ENCODE data around the gene LAMA5.

The LAMA5 gene

DNA sequence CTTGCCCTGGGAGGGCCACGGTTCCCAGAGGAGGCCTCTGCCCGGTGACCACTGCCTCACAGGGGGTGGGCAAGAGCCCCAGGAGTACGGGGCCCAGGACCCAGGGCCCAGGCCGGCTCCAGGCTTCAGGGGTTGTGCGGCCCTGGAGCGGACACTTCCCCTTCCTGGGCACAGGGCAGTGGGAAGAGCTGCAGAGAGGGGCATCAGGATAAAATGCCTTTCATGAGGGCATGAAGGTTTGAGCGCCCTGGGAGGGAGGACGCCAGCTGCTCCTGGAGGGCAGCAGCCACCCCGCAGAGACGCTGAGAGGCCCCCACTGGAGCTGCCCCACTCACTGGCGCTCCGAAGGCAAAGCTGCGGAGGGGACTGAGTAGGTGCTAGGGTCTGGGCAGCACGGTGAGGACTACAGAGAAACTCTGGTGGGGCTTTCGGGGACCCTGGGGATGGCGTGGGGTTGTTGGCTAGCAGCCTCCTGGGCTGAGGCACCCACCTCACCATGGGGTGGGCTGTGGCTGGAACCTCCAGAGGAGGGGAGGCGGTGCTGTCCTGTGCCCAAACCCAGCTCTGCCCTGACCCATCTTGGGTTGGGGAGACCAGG is 10.4 kb downstream of the LAMA5 start:
- H3K9me3 ChIP-seq (ENCODE audit: control insufficient read depth, insufficient read depth, low read length), result no peaks in the 10 kb centered on the region
- peaks cover 10% of the 10 kb centered on the region; the same call in 1 of the 2 replicates for H3K36me3 ChIP-seq (ENCODE audit: insufficient read depth, low read length)
- H3K4me1 ChIP-seq (ENCODE audit: insufficient read depth, low read length), result peaks cover 58% of the 10 kb centered on the region
- no peak overlapping the region for H3K9ac ChIP-seq (ENCODE audit: low read depth, low read length)

DNA sequence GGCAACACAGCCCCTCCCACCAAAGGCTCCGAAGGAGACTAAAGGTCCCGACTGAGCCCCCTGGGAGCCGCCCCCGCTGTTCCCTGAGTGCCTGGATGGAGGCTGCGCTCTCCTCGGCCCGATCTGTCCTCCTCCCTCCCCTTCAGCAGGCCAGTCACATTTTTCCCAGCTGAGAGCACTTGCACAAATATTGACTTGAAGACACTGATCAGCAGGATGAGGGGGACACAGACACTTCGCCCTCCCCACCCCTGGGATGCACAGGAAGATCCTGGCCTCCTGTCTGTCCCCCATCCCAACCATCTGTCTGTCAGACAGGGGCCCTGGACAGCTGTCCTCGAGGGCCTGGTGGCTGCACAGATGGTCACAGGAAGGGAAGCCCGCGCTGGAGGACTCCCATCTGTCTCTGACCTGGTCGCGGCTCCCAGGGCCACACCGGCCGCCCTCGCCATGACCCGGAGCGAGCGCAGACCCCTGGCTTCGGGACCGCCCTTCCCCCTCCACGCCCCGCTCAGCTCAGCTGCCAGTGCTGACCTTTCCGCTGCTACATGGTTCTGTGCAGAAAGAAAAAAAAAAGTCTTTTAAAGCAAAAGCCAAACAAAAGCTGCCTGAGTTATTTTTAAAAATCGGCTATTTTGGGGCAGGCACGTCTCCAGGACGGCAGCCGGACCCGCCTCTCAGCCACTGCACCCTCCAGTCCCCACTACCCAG is 11.1 kb downstream of the LAMA5 start:
- peaks cover 17% of the 10 kb centered on the region for H3K36me3 ChIP-seq (ENCODE audit: insufficient read depth, low read length)
- peaks cover 51% of the 10 kb centered on the region for H3K4me1 ChIP-seq (ENCODE audit: insufficient read depth, low read length)
- no peaks in the 10 kb centered on the region; the same call in 1 of the 2 replicates for H3K9me3 ChIP-seq (ENCODE audit: control insufficient read depth, insufficient read depth, low read length)
- no peak overlapping the region for H3K9ac ChIP-seq (ENCODE audit: low read depth, low read length)

DNA sequence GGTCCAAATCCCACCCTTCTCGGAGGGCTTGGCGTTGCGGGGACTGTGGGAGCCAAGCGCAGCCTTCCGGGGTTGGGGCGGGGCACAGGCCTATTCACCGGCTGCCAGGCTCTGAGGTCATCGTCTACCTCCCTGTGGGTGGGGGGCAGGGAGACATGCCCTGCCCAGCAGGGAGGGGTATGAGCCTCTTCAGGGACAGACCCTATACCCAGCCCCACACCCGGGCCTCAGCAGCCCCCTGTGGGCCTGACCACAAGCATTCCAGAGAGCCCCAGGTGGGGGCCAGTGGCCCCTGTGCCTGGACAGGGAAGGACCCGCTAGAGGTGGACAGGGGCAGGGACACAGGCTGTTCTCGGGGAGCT is 11.6 kb downstream of the LAMA5 start:
- 0 out of 2 replicates have a peak overlapping the region, but pooled peaks have one; percentile 14 for H3K9ac ChIP-seq (ENCODE audit: low read depth, low read length)
- H3K4me1 ChIP-seq (ENCODE audit: insufficient read depth, low read length), result peaks cover 47% of the 10 kb centered on the region
- H3K36me3 ChIP-seq (ENCODE audit: insufficient read depth, low read length), result peaks cover 22% of the 10 kb centered on the region
- no peaks in the 10 kb centered on the region; the same call in 1 of the 2 replicates for H3K9me3 ChIP-seq (ENCODE audit: control insufficient read depth, insufficient read depth, low read length)

DNA sequence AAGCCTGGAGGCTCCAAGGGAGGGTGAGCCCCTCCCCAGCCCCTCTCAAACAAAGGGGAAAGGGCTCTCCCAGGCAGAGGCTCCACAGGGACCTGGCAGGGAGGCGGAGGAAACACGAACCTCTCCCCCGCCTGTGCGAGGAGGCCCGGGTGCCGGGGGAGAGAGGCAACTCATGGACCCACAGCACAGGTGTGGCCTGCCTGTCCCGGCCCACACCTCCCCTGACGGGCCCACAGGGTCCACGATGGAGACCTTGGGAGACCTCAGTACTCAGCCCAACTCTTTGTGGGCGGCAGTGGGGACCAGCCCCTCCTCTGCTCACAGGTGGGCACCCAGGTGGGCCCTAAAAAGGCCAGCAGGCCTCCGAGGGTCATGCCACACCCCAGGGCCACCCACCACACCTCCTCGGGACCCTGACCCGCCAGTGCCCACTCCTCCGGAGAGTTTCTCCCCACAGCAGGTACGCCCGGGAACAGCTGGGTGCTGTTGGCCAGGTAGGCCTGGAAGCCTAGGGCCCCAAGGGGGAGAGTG is 12.2 kb downstream of the LAMA5 start:
- Histone ChIP-seq H3K9ac (ENCODE audit: low read depth, low read length) (peak overlapping the region; percentile 14; the same call in 1 of the 2 replicates), H3K36me3 (ENCODE audit: insufficient read depth, low read length) (peaks cover 28% of the 10 kb centered on the region), H3K4me1 (ENCODE audit: insufficient read depth, low read length) (peaks cover 47% of the 10 kb centered on the region), H3K9me3 (ENCODE audit: control insufficient read depth, insufficient read depth, low read length) (no peaks in the 10 kb centered on the region; the same call in 1 of the 2 replicates)

DNA sequence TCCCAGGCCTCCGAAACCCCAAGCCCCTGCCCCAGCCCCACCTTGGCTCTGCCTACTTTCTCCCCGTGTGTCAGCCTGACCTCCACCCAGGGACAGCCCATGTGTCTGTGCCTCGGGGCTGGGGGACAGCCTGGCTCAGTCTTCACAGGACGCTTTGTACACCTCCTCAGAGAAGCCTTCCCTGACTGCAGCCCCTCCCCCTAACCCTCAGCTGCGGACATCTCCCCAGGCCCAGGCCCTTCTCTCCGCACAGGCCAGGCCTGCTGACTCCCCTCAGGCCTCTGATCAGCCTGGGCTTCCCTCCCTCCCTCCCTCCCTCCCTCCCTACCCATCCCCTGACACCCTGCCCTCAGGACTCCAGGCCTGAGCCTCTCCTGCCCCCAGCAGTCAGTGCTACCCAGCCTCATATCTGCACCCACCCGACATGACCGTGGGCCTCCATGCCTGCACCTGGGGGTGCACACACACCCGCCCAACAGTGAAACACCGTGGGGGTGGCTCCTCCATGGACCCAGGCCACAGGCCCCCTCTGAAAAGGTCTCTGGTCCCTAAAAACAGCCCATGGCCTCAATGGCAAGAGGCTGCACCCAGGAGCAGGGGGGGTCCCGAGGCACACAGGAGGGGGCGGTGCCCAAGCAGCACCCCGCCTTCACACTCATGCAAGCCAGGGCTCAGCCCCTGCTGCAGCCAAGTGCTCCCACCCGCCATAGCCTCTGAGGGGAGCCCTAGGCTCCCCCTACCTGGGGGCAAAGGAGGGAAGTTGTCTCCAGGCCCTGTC is 12.9 kb downstream of the LAMA5 start:
- H3K9ac ChIP-seq (ENCODE audit: low read depth, low read length), result no peak overlapping the region
- peaks cover 43% of the 10 kb centered on the region for H3K4me1 ChIP-seq (ENCODE audit: insufficient read depth, low read length)
- peaks cover 2% of the 10 kb centered on the region; the same call in 1 of the 2 replicates for H3K9me3 ChIP-seq (ENCODE audit: control insufficient read depth, insufficient read depth, low read length)
- peaks cover 32% of the 10 kb centered on the region for H3K36me3 ChIP-seq (ENCODE audit: insufficient read depth, low read length)

DNA sequence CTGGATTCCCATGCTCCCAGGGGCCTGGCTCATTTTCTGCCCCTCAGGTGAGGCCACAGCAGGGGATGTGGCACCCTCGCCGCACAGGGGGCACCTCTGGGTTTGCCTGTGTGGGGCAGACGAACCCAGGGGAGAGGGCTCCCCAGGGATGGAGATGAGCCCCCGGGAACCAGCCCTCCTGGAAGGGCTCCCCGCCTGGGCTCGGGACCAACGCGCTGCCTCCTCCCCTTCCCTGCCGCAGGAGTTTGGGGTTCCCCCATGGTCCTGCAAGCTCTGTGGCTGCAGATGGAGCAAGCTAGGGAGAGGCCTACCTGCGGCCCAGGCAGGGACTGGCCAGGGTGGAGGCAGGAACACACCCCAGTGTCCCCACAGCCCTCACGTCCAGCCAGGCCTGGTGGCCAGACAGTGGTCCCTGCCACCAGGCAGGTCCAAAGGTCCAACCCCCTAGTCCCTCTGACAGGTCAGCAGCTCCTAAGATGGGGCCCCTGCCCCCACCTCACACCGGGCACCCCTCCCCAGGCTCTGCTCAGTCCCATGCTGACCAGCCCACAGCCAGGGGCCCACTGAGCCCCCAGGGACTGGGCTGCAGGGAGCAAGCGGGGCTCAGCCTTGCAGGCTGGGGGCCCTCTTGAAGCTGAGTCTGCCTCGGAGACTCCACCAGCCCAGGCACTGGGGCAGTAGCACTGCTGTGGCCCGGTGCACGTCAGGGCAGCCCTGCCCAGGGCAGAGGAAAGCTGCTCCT is 13.7 kb downstream of the LAMA5 start:
- Histone ChIP-seq H3K9ac (ENCODE audit: low read depth, low read length) (no peak overlapping the region), H3K9me3 (ENCODE audit: control insufficient read depth, insufficient read depth, low read length) (peaks cover 4% of the 10 kb centered on the region; the same call in 1 of the 2 replicates), H3K4me1 (ENCODE audit: insufficient read depth, low read length) (peaks cover 36% of the 10 kb centered on the region), H3K36me3 (ENCODE audit: insufficient read depth, low read length) (peaks cover 36% of the 10 kb centered on the region)

DNA sequence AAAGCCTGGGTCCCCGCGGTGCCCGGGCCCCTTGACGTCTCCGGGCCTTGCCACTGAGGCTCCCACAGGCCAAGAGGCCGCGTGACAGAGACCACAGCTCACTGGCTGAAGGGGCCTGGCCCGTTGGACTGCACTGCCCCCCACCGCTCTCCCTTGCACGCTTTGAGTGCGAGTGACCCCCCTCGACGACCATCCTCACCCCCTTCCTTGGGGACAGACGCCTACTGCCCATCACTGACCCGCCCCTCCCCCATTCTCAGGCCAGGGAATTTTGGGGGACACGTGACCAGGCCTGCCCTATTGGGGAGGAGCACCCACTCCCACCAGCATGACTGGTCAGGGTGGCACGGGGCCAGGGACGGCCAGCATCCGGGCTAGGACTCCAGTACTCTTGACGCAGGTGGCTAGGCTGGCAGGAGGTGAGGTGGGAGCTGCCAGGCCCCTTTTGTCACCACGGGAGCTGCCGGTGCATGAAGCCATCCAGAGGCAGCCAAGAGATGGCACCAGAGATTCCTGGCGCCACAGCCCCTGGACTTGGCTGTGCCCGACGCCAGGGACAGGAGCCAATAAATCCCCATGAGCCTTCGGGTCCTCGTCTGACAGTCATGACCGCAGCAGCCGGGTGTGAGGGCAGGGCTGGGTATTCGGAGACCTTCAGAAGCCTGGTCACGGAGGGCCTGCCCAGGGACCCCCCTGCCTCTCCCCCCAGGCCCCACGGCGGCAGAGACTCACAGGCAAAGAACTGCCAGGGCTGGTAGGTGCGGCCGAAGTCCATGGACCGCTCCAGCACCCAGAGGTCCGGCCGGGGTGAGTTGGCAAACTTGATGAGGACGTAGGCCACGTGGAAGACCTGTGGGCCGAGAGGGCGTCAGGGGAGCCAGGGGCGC is 14.5 kb downstream of the LAMA5 start:
- H3K9ac ChIP-seq (ENCODE audit: low read depth, low read length), result no peak overlapping the region
- peaks cover 4% of the 10 kb centered on the region; the same call in 1 of the 2 replicates for H3K9me3 ChIP-seq (ENCODE audit: control insufficient read depth, insufficient read depth, low read length)
- H3K36me3 ChIP-seq (ENCODE audit: insufficient read depth, low read length), result peaks cover 41% of the 10 kb centered on the region
- peaks cover 28% of the 10 kb centered on the region for H3K4me1 ChIP-seq (ENCODE audit: insufficient read depth, low read length)

DNA sequence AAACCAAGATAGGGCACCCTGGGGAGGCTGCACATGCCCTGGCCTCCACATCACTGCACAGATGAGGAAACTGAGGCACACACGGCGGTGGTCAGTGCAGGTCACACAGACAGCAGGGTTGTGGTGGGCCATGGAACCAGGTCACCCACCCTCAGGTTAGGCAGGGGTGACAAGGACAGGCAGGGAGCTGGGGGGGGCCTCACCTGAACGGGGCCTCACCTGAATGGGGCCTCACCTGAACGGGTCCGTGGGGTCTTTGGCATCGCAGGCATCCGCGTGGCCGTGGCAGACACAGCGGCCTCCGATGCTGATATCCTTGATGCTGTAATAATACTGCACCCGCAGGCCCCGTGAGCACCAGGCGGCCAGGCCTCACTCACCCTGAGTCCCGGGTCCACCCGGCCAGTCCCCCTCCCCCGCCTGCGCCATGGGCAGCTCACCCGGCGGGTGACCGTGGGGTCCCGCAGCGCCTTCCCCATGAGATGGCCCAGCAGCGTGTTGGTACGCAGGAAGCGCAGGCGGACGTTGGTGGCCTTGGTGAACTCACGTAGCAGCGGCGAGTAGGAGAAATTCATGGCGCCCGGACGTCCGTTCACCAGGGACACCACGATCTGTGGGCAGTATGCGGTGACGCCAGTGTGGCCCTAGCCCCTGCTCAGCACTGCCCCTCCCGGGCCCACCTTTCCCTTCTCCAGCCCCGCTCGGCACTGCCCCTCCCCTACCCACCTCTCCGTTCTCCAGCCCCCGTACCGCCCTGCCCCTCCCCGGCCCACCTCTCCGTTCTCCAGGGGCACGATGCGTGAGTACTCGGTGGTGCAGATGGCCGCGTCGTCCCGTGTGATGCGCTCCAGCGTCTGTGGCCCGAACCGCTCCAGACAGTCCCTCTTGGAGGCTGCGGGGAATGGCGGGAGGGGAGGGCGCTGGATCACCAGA is 15.4 kb downstream of the LAMA5 start:
- Histone ChIP-seq H3K9me3 (ENCODE audit: control insufficient read depth, insufficient read depth, low read length) (peaks cover 4% of the 10 kb centered on the region; the same call in 1 of the 2 replicates), H3K9ac (ENCODE audit: low read depth, low read length) (no peak overlapping the region), H3K4me1 (ENCODE audit: insufficient read depth, low read length) (peaks cover 25% of the 10 kb centered on the region), H3K36me3 (ENCODE audit: insufficient read depth, low read length) (peaks cover 47% of the 10 kb centered on the region)

DNA sequence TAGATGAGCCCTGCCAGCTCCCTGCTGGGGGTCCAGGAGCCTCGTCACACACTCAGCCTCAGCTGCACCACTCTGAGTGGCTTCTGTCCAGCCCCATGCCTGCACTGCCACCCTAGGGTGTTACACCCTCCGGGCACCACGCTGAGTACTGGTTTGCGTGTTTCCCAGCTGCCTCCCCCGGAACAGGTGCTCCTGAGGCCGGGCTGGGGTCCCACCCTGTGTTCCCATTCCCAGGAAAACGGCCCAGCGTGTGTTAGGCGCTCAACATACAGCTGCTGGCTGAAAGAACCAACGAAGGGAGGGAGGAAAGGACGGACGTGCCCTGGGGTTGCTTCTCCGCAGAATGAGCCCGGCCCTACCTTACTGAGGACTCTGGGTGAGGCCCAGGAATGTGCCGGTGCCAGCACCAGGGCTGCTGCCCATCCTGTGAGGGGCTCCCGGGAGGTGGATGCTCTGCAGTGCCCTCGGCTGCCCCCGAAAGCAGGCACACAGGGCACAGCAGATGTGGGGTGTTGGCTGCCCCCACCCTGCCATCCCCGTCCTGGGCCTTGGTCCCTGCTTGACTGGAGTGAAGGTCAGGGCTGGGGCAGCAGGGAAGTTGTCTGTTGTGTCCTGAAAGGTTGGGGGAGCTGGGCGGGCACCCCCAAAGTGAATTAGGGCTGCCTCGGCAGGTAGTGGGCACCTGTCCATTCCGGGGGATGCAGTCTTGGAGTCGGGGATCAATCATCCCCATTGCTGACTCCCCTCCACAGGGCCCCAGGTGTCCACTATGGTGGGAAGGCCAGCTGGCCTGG is 16.3 kb downstream of the LAMA5 start:
- H3K9ac ChIP-seq (ENCODE audit: low read depth, low read length), result no peak overlapping the region
- peaks cover 16% of the 10 kb centered on the region for H3K4me1 ChIP-seq (ENCODE audit: insufficient read depth, low read length)
- peaks cover 54% of the 10 kb centered on the region for H3K36me3 ChIP-seq (ENCODE audit: insufficient read depth, low read length)
- H3K9me3 ChIP-seq (ENCODE audit: control insufficient read depth, insufficient read depth, low read length), result peaks cover 4% of the 10 kb centered on the region; the same call in 1 of the 2 replicates

DNA sequence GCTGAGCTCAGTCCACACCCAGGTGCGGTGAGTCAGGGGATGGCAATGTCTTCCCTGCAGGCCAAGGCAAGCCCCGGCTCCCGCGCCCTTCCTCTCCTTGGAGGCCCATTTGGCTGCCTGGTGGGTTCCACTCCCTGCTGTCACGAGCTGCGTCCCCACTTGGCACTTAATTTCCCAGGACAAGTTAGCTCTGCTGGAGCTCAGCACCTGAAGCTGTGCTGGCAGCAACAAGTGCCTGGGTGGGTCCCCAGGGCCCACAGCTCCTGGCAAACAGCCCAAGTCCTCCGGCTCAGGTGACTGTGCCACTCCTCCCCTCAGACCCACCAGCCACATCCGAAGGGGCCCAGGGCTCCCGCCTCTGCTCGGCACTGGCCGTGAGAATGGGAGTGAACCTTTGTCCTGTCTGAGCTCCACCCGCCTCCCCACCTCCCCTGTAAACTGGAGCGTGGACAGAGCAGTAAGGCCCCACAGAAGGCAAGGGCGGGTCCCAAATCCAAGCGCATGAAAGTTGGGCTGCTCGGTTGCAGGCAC is 16.9 kb downstream of the LAMA5 start:
- Histone ChIP-seq H3K9me3 (ENCODE audit: control insufficient read depth, insufficient read depth, low read length) (peaks cover 4% of the 10 kb centered on the region; the same call in 1 of the 2 replicates), H3K4me1 (ENCODE audit: insufficient read depth, low read length) (peaks cover 9% of the 10 kb centered on the region), H3K36me3 (ENCODE audit: insufficient read depth, low read length) (peaks cover 59% of the 10 kb centered on the region), H3K9ac (ENCODE audit: low read depth, low read length) (no peak overlapping the region)

DNA sequence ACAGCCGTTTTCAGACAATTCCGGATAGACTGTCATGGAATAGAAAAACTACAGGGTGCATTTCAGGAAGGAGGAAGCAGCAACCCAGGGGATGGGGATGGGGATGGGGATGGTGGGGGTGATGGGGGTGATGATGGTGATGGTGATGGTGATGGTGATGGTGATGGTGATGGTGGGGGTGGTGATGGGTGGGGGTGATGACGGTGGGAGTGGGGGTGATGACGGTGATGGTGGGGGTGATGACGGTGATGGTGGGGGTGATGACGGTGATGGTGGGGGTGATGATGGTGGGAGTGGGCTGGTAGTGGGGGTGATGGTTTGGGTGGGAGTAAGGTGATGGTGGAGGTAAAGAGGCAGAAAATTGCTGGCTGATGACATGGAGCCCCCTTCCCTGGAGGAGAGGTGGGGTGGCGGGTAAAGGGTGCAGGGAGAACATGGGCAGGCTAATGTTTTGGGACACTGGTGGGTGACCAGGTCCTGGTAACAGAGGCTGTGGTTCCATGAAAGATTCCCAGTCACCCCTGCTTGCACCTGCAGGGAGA is 17.5 kb downstream of the LAMA5 start:
- Histone ChIP-seq H3K9ac (ENCODE audit: low read depth, low read length) (no peak overlapping the region), H3K36me3 (ENCODE audit: insufficient read depth, low read length) (peaks cover 59% of the 10 kb centered on the region), H3K9me3 (ENCODE audit: control insufficient read depth, insufficient read depth, low read length) (peaks cover 4% of the 10 kb centered on the region; the same call in 1 of the 2 replicates), H3K4me1 (ENCODE audit: insufficient read depth, low read length) (peaks cover 4% of the 10 kb centered on the region)

All from ES-I3 (cell line).